Endothelial cell of umbilical vein (primary cell): Measurements from ENCODE around the gene PCSK6. TPM values are rescaled to one million over a fixed set of nuclear protein-coding genes. Genes with fewer than 3 reads are reported as not detected.

ENCODE experiments used
- BruUV-seq: library from RNA; stranded (reverse); fragments of 400-500 nt; replicated peaks from 2 replicates; lab custom pipeline; 2021; lab: Mats Ljungman, UMichigan
- CTCF ChIA-PET: fragments of 300-600, 350-600 bp; sonication (Branson Sonifier 250); formaldehyde crosslinking; loops from one replicate; lab custom pipeline; 2021; ENCODE audit warnings: antibody characterized with exemption, inconsistent platforms; lab: Charles Lee
- POLR2A ChIA-PET: fragments of 300-600, 350-600 bp; sonication (Branson Sonifier 250); formaldehyde crosslinking; loops from one replicate; lab custom pipeline; 2021; ENCODE audit warnings: antibody characterized with exemption, inconsistent platforms; lab: Charles Lee
- DNase-seq: peaks from one replicate; pipeline ENCODE4 v3.0.0-alpha.2; 2011; ENCODE audit warnings: low read depth, low spot score
- FAIRE-seq: peaks from 2 replicates; lab custom pipeline; 2011; peaks lifted over from hg19 to GRCh38; lab: Jason Lieb, UNC
- H2AFZ ChIP-seq: 2 replicates; pipeline ENCODE4 v1.6.0; 2012; ENCODE audit warnings: low read depth, low read length, control low read depth, inconsistent platforms
- H3K27ac ChIP-seq: 2 replicates; pipeline ENCODE4 v1.5.1; 2011; ENCODE audit warnings: low read depth, mild to moderate bottlenecking, control low read depth, low read length, moderate library complexity; ENCODE audit not compliant: insufficient read depth
- H3K27me3 ChIP-seq, 2 experiments: 2 replicates each; pipeline versions ENCODE4 v1.6.0 to v1.6.1; 2011; ENCODE audit warnings: low read length in 2 of 2, mixed read lengths in 1 of 2; ENCODE audit not compliant: control insufficient read depth in 2 of 2, insufficient read depth in 2 of 2
- H3K36me3 ChIP-seq, 2 experiments: 2 replicates in 1 of 2; 3 replicates in 1 of 2; pipeline ENCODE4 v1.5.1; 2011; ENCODE audit warnings: low read length in 2 of 2, mild to moderate bottlenecking in 1 of 2, moderate library complexity in 1 of 2; ENCODE audit not compliant: control insufficient read depth in 2 of 2, insufficient read depth in 2 of 2; ENCODE audit errors: extremely low read depth in 1 of 2
- H3K4me1 ChIP-seq: 3 replicates; pipeline ENCODE4 v1.5.1; 2011; ENCODE audit warnings: mild to moderate bottlenecking, low read length; ENCODE audit not compliant: control insufficient read depth, insufficient read depth; ENCODE audit errors: extremely low read depth
- H3K4me2 ChIP-seq: 2 replicates; pipeline ENCODE4 v1.6.1; 2011; ENCODE audit warnings: low read length, control low read depth, mixed read lengths; ENCODE audit not compliant: insufficient read depth
- H3K4me3 ChIP-seq, 3 experiments: fragments of 200-600 bp in 1 of 3; sonication (generic), shearing (Covaris generic) in 1 of 3; replicated peaks in 1 of 3; 2 replicates each; pipeline ENCODE4 v1.5.1; 2011 to 2016; ENCODE audit warnings: control low read depth in 3 of 3, low read length in 3 of 3, mild to moderate bottlenecking in 2 of 3, inconsistent platforms in 1 of 3, low read depth in 1 of 3, moderate library complexity in 1 of 3; ENCODE audit not compliant: insufficient read depth in 1 of 3
- H3K79me2 ChIP-seq: 2 replicates; pipeline ENCODE4 v1.6.0; 2012; ENCODE audit warnings: low read length, inconsistent platforms; ENCODE audit not compliant: control insufficient read depth, insufficient read depth
- H3K9ac ChIP-seq: replicated peaks from 2 replicates; pipeline ENCODE3; 2011; ENCODE audit warnings: low read length, control low read depth; ENCODE audit not compliant: insufficient read depth; ENCODE audit errors: extremely low read depth
- H3K9me1 ChIP-seq: replicated peaks from 3 replicates; pipeline ENCODE4 v1.6.0; 2011; ENCODE audit warnings: mild to moderate bottlenecking, low read length; ENCODE audit not compliant: control insufficient read depth, insufficient read depth; ENCODE audit errors: extremely low read depth
- H3K9me3 ChIP-seq: replicated peaks from 2 replicates; pipeline ENCODE4 v1.5.1; 2012; ENCODE audit warnings: low read length, inconsistent platforms; ENCODE audit not compliant: control insufficient read depth, insufficient read depth
- H4K20me1 ChIP-seq: replicated peaks from 2 replicates; pipeline ENCODE3; 2011; ENCODE audit warnings: mild to moderate bottlenecking, low read length; ENCODE audit not compliant: control insufficient read depth, insufficient read depth; ENCODE audit errors: extremely low read depth
- EZH2 ChIP-seq: IDR thresholded peaks from 2 replicates; pipeline ENCODE4 v1.6.1; 2012; ENCODE audit warnings: borderline replicate concordance, low read depth, mild to moderate bottlenecking, moderate library complexity, low read length, inconsistent platforms; ENCODE audit not compliant: severe bottlenecking
- FOS ChIP-seq: IDR thresholded peaks from 2 replicates; pipeline ENCODE4 v1.6.1; 2011; ENCODE audit warnings: mild to moderate bottlenecking, low read length, moderate library complexity, borderline replicate concordance; ENCODE audit not compliant: insufficient read depth
- GATA2 ChIP-seq: IDR thresholded peaks from 2 replicates; pipeline ENCODE4 v1.7.0; 2011; ENCODE audit warnings: low read depth, mild to moderate bottlenecking, moderate library complexity, mixed read lengths, low read length; ENCODE audit not compliant: insufficient read length, insufficient read depth
- JUN ChIP-seq: IDR thresholded peaks from 2 replicates; pipeline ENCODE4 v1.6.1; 2011; ENCODE audit warnings: borderline replicate concordance, low read depth; ENCODE audit not compliant: insufficient read length, insufficient read depth
- MYC ChIP-seq: IDR thresholded peaks from one replicate; pipeline ENCODE4 v1.6.1; 2011; ENCODE audit warnings: mild to moderate bottlenecking, low read depth, low read length
- POLR2A ChIP-seq: IDR thresholded peaks from 2 replicates; pipeline ENCODE4 v1.6.1; 2012; ENCODE audit warnings: low read depth, mild to moderate bottlenecking, control low read depth, low read length
- POLR2AphosphoS5 ChIP-seq: IDR thresholded peaks from 2 replicates; pipeline ENCODE4 v1.6.1; 2012; ENCODE audit warnings: low read depth, mild to moderate bottlenecking, control low read depth, low read length, moderate library complexity; ENCODE audit not compliant: insufficient read depth
- dilution Hi-C: fragments of 300-500 bp; cut with MboI; formaldehyde crosslinking; loops from one replicate; pipeline ENCODE4 v1.15.0; 2019; ENCODE audit warnings: low sequenced_read_pairs; ENCODE audit not compliant: extremely low pct_ligation_motif_present
- intact Hi-C: fragments of 100-400 bp; cut with micrococcal nuclease; formaldehyde crosslinking; loops from one replicate; pipeline ENCODE4 v1.10.0; 2022
- polyA plus RNA-seq, 4 experiments: library from polyadenylated mRNA; depleted of rRNA in 3 of 4; stranded (reverse) in 3 of 4; unstranded in 1 of 4; fragments of >200 nt; gene quantifications; 2 replicates each; pipeline versions ENCODE4 v1.2.1 to v1.2.3, GENCODE V29; 2011 to 2012; ENCODE audit warnings: missing spikeins in 1 of 4
- total RNA-seq: library from RNA; stranded (reverse); gene quantifications from 2 replicates; pipeline ENCODE4 v1.2.3, GENCODE V29; 2021
- TF ChIP-seq, protein P1 (sequence below): IDR thresholded peaks from 2 replicates; pipeline ENCODE4 v1.6.1; 2011; ENCODE audit not compliant: insufficient read depth, insufficient read length
- TF ChIP-seq, protein P2 (sequence below), 2 donors: IDR thresholded peaks; 1 replicate in 1 of 2; 2 replicates in 1 of 2; pipeline ENCODE4 v1.5.1; 2011; ENCODE audit warnings: low read length in 2 of 2, mild to moderate bottlenecking in 2 of 2, moderate library complexity in 2 of 2, control low read depth in 1 of 2, inconsistent platforms in 1 of 2, low read depth in 1 of 2; ENCODE audit not compliant: insufficient read depth in 1 of 2; ENCODE audit errors: extremely low read depth in 1 of 2

Gene PCSK6
- total and polyA plus RNA-seq, 2 donors (not counting 3 experiments of a cell fraction or from before 2014, with no cell fraction given): 0.18 to 0.69 TPM

- BruUV-seq: no TSS peak
- no peaks in the 10 kb centered on the region for H3K9me3 ChIP-seq
- no peak overlapping the region for H3K4me2 ChIP-seq
- no peaks in the 10 kb centered on the region for H3K79me2 ChIP-seq
- H3K36me3 ChIP-seq: no peaks in the 10 kb centered on the region
- H3K27ac ChIP-seq: no peak overlapping the region
- H4K20me1 ChIP-seq: no peaks in the 10 kb centered on the region
- no peak overlapping the region for H3K4me3 ChIP-seq
- DNase-seq (no peak), FAIRE-seq (no peak)
- intact Hi-C loops (no loop called here), dilution Hi-C loops (no loop called here)
- H3K9me1 ChIP-seq: no peaks in the 10 kb centered on the region
- CTCF ChIA-PET: no interaction called here
- H2AFZ ChIP-seq: no peak overlapping the region
- H3K9ac ChIP-seq: no peak overlapping the region
- TF ChIP-seq MYC: no peak
- TF ChIP-seq POLR2A: no peak
- TF ChIP-seq GATA2: no peak
- no peak for TF ChIP-seq EZH2
- TF ChIP-seq, protein P1, sequence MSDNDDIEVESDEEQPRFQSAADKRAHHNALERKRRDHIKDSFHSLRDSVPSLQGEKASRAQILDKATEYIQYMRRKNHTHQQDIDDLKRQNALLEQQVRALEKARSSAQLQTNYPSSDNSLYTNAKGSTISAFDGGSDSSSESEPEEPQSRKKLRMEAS: no peak
- TF ChIP-seq FOS: no peak
- TF ChIP-seq, protein P2, sequence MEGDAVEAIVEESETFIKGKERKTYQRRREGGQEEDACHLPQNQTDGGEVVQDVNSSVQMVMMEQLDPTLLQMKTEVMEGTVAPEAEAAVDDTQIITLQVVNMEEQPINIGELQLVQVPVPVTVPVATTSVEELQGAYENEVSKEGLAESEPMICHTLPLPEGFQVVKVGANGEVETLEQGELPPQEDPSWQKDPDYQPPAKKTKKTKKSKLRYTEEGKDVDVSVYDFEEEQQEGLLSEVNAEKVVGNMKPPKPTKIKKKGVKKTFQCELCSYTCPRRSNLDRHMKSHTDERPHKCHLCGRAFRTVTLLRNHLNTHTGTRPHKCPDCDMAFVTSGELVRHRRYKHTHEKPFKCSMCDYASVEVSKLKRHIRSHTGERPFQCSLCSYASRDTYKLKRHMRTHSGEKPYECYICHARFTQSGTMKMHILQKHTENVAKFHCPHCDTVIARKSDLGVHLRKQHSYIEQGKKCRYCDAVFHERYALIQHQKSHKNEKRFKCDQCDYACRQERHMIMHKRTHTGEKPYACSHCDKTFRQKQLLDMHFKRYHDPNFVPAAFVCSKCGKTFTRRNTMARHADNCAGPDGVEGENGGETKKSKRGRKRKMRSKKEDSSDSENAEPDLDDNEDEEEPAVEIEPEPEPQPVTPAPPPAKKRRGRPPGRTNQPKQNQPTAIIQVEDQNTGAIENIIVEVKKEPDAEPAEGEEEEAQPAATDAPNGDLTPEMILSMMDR (IDR thresholded peaks at IDR 0.05; ENCODE audit: extremely low read depth in 1 of 2, insufficient read depth in 1 of 2, low read depth in 1 of 2, low read length in 2 of 2): no peak
- no peak for TF ChIP-seq POLR2AphosphoS5
- no peak for TF ChIP-seq JUN
- H3K27me3 ChIP-seq: peaks cover 0 to 2% of the 10 kb centered on the region in 2 experiments
- POLR2A ChIA-PET: no interaction called here
- no peaks in the 10 kb centered on the region for H3K4me1 ChIP-seq
Measured at GRCh38 chr15:101372149-101372577, 117.3 kb downstream of the PCSK6 start.
